Lung microvascular endothelial cell (primary cell): ENCODE measurements around the gene CSF3. TPM values are rescaled to one million over a fixed set of nuclear protein-coding genes. Genes with fewer than 3 reads are reported as not detected.
"Not testable (repeated sequence)": the region's sequence is repeated elsewhere in the genome, so short reads cannot be mapped to it uniquely, and the experiment has no call there.

ENCODE experiments used
- DNase-seq, 2 donors: peaks; one replicate each; pipeline versions ENCODE4 v3.0.0 to v3.0.0-alpha.2; 2010; ENCODE audit warnings: low read depth in 2 of 2
- total RNA-seq: library from RNA; depleted of rRNA; stranded (reverse); fragments of >200 nt; gene quantifications from 2 replicates; pipeline ENCODE4 v1.2.1, GENCODE V29; 2014

CSF3 gene
- total RNA-seq, 1 donor from 2014 or later = not detected

DNA sequence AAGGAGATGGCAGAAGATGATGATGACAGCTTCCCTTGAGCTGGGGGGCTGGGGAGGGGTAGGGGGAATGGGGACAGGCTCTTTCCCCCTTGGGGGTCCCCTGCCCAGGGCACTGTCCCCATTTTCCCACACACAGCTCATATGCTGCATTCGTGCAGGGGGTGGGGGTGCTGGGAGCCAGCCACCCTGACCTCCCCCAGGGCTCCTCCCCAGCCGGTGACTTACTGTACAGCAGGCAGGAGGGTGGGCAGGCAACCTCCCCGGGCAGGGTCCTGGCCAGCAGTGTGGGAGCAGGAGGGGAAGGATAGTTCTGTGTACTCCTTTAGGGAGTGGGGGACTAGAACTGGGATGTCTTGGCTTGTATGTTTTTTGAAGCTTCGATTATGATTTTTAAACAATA, 17.7 kb upstream of the CSF3 start:
- DNase-seq = no peak

DNA sequence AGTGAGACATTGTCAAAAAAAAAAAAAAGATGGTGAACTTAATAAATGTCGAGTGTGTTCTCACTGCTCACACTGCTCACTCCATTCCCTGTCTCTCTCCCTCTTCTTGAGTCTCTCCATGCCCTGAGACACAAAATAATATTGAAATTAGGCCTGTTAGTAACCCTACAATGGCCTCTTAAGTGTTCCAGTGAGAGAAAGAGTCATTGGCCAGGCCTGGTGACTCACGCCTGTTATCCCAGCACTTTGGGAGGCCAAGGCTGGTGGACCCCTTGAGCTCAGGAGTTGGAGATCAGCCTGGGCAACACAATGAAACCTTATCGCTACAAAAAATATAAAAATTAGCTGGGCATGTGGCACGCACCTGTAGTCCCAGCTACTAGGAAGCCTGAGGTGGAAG, 16.2 kb upstream of the CSF3 start:
- no peak for DNase-seq

DNA sequence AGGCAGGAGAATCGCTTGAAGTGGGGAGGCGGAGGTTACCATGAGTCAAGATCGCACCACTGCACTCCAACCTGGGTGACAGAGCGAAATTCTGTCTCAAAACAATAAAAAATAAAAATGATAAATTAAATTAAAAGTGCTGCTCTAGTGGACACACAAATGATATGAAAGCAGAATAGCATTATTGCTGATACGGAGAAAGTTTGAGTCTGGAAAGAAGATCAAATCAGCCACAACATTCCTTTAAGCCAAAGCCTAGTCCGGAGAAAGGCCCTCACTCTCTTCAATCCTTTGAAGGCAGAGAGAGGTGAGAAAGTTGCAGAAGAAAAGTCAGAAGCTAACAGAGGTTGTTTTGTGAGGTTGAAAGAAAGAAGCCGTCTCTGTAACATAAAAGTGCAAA, 15.1 kb upstream of the CSF3 start:
- no peak for DNase-seq

DNA sequence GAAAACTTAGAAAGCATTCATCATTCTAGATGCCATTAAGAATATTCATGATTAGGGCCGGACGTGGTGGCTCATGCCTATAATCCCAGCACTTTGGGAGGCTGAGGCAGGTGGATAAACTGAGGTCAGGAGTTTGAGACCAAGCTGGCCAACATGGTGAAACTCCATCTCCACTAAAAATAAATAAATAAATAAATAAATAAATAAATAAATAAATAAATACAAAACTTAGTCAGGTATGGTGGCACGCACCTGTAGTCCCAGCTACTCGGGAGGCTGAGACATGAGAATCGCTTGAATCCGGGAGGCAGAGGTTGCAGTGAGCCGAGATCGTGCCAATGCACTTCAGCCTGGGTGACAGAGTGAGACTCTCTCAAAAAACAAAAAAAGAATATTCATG, 13.9 kb upstream of the CSF3 start:
- DNase-seq = not testable (repeated sequence)

DNA sequence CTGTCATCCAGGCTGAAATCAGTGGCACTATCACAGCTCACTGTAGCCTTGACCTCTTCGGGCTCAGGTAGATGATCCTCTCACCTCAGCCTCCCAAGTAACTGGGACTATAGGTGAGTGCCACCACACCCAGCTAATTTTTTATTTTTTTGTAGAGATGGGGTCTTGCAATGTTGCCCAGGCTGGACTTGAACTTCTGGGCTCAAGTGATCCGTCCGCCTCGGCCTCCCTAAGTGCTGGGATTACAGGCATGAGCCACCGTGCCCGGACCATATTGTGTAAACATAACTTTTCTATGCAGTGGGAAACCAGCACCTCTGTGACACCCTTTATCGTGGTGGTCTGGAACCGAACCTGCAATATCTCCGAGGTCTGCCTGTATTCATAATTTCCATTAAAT, 11.2 kb upstream of the CSF3 start:
- no peak for DNase-seq

DNA sequence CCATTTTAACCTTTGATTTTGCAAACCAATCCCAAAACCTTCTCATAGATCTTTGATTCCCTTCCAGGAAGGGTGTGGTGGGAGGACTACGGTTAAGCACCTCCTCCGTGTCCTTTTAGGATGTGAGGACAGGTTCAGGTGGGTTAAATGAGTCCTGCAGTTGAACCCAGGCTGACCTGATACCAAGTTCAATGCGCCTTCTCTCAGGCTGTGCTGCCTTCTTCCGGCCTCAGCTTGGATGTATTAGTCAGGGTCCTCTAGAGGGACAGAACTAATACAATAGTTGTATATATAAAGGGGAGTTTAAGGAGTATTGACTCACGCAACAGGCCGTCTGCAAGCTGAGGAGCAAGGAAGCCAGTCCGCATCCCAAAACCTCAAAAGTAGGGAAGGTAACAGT, 10.5 kb upstream of the CSF3 start:
- DNase-seq = no peak

DNA sequence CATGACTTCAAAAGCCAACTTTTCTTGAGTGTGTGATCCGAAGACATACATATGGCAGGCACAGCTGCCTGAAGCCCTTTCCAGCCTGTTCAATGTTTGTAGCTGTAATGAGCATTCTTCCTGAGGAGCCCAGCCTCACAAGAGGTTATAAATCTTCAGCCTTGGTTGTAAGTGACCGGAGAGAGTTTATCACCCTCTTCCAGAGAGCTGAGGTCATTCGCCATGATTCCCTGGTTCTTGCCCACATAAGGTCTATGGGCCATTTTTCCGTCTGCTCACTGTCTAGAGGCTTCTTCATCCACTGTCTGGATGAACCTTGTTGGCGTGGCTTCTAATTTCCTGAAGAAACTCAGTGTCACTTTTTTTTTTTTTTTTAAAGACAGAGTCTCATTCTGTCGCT, 9.7 kb upstream of the CSF3 start:
- DNase-seq = no peak

DNA sequence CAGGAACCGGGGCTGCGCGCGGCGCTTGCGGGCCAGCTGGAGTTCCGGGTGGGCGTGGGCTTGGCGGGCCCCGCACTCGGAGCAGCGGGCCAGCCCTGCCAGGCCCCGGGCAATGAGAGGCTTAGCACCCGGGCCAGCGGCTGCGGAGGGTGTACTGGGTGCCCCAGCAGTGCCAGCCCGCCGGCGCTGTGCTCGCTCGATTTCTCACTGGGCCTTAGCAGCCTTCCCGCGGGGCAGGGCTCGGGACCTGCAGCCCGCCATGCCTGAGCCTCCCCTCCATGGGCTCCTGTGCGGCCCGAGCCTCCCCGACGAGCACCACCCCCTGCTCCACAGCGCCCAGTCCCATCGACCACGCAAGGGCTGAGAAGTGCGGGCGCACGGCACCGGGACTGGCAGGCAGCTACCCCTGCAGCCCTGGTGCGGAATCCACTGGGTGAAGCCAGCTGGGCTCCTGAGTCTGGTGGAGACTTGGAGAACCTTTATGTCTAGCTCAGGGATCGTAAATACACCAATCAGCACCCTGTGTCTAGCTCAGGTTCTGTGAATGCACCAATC, 4.2 kb upstream of the CSF3 start:
- DNase-seq = not testable (repeated sequence)

DNA sequence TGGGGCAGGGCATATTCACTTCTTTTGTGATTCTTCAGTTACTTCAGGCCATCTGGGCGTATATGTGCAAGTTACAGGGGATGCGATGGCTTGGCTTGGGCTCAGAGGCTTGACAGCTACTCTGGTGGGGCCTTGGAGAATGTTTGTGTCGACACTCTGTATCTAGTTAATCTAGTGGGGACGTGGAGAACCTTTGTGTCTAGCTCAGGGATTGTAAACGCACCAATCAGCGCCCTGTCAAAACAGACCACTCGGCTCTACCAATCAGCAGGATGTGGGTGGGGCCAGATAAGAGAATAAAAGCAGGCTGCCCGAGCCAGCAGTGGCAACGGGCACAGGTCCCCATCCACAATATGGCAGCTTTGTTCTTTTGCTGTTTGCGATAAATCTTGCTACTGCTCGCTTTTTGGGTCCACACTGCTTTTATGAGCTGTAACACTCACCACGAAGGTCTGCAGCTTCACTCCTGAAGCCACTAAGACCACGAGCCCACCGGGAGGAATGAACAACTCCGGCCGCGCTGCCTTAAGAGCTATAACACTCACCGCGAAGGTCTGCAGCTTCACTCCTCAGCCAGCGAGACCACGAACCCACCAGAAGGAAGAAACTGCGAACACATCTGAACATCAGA, 3.1 kb upstream of the CSF3 start:
- not testable (repeated sequence) for DNase-seq

DNA sequence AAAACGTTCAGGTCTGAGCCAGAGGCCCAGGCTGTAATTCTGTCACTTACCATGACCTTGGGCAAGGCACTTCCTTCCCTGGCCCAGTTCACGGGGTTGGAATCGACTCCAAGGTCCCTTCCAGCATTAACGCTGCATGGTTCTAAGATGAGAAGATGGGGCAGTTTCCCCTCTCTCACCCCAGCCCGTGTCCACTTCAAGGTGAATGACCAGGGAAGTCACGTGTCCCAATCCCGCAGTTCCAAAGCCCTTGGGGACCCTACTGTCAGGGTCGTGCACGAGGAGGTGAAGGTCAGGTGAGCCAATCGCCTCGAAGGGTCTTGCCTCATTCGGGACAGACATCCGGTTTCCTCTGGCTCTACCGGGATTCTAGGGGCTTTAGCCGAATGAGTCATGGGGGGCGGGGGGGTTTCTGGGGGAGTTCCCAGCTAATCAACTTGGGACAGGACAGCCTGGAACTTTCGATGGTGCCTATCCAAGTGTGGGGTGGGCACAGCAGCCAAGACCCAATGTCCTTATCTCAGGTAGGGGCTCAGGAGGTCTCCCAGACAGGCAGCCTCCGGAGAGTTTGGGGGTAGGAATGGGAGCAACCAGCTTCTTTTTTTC, 762 bp upstream of the CSF3 start:
- peak; percentile 28 to 82 for DNase-seq

DNA sequence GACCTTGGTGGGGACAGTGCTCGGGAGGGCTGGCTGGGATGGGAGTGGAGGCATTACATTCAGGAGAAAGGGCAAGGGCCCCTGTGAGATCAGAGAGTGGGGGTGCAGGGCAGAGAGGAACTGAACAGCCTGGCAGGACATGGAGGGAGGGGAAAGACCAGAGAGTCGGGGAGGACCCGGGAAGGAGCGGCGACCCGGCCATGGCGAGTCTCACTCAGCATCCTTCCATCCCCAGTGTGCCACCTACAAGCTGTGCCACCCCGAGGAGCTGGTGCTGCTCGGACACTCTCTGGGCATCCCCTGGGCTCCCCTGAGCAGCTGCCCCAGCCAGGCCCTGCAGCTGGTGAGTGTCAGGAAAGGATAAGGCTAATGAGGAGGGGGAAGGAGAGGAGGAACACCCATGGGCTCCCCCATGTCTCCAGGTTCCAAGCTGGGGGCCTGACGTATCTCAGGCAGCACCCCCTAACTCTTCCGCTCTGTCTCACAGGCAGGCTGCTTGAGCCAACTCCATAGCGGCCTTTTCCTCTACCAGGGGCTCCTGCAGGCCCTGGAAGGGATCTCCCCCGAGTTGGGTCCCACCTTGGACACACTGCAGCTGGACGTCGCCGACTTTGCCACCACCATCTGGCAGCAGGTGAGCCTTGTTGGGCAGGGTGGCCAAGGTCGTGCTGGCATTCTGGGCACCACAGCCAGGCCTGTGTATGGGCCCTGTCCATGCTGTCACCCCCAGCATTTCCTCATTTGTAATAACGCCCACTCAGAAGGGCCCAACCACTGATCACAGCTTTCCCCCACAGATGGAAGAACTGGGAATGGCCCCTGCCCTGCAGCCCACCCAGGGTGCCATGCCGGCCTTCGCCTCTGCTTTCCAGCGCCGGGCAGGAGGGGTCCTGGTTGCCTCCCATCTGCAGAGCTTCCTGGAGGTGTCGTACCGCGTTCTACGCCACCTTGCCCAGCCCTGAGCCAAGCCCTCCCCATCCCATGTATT, 1.1 kb downstream of the CSF3 start:
- DNase-seq = peak in 1 of 2 donors; percentile 18

DNA sequence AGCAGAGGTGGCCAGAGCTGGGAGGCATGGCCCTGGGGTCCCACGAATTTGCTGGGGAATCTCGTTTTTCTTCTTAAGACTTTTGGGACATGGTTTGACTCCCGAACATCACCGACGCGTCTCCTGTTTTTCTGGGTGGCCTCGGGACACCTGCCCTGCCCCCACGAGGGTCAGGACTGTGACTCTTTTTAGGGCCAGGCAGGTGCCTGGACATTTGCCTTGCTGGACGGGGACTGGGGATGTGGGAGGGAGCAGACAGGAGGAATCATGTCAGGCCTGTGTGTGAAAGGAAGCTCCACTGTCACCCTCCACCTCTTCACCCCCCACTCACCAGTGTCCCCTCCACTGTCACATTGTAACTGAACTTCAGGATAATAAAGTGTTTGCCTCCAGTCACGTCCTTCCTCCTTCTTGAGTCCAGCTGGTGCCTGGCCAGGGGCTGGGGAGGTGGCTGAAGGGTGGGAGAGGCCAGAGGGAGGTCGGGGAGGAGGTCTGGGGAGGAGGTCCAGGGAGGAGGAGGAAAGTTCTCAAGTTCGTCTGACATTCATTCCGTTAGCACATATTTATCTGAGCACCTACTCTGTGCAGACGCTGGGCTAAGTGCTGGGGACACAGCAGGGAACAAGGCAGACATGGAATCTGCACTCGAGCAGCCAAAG, 2.3 kb downstream of the CSF3 start:
- DNase-seq = peak in 1 of 2 donors; percentile 41

DNA sequence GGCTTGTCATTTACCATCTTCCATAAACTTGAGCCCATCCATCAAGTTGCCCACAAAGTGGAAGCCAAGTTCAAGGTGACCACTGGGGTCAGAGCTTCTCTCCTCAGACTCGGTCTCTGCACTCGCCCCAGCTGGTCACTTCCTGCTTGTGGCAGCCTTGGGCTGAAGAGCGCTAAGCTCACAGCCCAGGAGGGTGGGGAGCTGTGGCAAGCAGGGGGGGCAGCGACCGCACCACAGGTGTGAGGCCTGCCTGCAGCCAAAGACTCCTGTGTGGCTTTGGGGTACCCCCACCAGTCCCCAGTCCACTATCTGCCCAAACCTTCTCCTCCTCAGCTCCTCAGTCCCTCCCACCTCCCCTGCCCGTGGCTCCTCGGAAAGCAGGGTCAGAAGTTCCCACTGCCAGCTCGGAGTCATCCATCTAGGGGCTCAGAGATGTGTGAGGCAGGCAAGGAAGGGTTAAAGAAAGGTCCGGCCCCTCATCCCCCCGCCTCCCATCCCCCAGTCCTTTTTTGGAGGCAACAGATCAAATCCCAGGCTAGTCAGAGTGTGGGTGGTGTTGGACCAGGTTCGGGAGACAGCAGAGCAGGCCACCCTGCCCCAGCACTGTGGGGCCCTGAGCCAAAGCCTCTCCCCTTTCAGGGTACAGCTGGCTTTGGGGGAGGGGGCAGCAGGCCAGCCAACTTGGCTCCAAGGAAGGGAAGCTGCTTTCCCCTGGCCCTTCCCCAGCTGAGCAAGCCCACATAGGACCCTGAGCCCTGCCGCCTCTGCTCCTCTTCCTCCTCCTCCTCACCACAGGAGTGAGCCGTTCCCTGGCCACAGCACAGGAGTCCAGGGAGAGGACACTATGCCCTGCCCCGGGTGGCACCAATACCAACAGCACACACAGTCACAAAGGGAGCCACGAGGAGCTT, 3.2 kb downstream of the CSF3 start:
- DNase-seq = peak; percentile 24 to 52

DNA sequence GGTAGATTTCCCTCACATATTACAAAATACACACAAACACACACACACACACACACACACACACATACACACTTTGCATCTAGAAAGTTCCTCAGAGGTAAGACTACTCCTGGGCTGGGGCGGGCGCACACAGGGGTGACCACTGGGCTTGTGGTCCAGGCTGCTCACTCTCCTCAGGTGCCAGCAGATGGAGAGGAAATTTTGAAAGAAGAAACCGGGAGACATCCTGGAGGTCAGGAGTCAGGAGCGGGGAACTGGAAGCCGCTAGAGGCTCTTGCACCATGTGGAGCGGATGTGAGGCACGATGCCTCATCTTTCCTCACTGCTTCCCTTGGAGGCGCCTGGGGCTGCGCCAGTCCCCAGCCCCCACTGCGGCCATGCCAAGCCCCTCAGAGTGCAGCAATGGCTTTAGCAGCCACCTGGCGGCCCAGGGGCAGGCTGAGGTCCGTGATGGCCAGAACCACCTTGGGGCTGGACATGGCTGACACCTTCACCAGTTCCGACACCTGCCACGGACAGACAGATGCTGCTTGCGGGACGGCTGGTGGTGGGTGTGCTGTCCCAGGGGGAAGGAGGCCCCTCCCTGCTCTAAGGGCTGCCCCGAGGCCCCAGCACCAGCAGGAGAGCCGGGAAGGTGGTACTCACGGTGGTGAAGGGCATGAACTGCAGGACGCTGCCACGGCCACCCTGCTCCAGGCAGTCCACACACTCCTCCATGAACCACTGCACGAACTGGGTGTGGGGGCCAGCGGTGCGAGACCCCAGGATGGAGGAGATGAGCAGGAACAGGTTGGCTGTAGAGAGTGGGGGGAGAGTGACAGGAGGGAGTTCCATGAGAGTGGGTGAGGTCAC, 4.1 kb downstream of the CSF3 start:
- DNase-seq = peak; percentile 54 to 96

DNA sequence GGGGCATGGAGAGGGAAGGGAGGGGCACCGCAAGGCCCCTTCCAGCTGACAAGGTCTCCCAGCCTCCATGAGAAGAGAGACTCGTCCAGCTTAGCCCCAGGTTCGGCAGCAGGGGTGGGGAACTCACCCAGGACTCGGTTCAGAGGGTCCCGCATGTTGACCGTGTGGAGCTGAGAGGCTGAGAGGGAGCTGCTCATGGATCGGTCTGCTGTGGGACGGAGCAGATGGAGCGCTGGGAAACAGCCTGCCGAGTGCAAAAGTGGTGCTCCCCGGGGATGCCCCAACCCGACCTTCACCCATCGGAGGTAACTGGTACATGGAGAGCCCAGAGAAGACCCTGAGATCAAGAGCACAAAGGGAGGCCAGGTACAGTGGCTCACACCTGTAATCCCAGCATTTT, 4.9 kb downstream of the CSF3 start:
- DNase-seq = no peak

DNA sequence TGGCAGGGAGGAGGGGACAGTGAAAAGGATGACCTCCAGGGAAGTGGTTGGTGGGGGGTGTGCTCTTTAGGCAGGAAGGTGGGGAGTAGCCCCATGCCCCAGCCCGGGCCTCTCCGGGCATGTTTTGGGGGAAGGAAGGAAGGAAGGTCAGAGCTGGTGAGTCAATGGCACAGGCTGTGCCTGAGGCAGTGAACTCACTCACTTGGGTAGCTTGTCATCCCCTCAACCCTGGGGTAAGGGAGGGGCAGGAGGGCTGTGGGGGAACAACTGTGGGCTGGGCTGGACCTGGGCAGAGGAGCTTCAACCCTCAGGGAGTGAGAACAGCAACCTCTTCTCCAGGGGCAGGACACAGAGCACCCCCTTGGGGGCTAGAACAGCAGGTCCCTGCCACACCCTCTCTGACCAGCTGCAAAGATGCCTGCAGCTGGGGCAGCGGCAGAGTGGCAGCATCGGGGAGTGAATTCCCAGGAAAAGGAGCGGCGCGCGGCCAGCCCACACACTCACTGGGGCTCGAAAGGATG, 6.3 kb downstream of the CSF3 start:
- peak; percentile 42 to 86 for DNase-seq

DNA sequence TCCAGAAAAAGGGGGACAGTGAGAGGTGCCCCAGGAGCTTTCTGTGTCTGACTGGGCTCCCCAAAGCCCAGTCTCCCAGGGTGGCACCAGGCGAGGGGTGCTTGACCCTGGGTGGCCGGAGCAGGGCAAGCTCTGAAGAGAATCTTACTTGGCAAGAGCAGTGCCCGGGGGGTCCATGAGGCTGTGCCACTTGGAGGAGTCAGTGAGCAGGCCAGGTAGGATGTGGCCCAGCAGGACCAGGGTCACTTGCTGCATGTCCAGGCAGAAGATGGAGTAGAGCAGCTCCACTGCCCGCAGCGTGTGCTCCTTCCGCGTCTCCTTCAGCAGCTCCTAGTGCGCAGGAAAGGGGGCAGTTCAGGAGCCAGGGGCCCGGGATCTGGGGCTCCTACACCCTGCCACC, 7.3 kb downstream of the CSF3 start:
- no peak for DNase-seq

DNA sequence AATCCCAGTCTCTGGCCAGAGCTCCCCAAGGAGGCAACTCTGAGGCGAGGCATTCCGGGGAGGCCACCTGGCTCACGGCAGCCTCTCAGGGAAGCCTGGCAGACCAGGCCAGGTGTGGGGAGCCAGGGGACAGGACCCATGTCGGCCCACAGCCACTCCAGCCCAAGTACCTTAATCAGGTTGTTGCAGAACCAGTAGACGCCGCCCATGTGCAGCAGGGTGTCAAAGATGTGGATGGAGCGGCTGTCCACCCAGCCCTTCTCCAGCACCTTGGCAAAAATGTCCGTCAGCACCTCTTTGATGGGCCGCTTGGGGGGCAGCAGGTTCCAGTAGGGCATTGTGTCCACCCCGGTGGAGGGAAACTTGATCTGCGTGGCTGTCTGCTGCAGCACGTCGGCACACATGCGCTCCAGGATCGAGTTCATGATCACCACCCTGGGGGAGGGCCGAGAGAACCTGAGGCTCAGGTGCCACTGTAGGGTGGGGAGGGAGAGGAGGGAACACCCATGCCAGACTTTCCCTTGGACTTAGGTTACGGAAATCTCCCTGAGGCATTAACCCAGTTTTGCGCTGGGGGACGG, 7.8 kb downstream of the CSF3 start:
- peak in 1 of 2 donors; percentile 6 for DNase-seq
